Stimulated activated CD8-positive, alpha-beta memory T cell treated with anti-CD3 and anti-CD28 coated beads, Interleukin-4, amount 100 ng/mL, for 48 hours (primary cell): ENCODE measurements around the gene CLBA1.

ENCODE experiments used
- DNase-seq: peaks from one replicate; pipeline ENCODE4 v3.0.0-alpha.2; 2020

Gene CLBA1

DNA sequence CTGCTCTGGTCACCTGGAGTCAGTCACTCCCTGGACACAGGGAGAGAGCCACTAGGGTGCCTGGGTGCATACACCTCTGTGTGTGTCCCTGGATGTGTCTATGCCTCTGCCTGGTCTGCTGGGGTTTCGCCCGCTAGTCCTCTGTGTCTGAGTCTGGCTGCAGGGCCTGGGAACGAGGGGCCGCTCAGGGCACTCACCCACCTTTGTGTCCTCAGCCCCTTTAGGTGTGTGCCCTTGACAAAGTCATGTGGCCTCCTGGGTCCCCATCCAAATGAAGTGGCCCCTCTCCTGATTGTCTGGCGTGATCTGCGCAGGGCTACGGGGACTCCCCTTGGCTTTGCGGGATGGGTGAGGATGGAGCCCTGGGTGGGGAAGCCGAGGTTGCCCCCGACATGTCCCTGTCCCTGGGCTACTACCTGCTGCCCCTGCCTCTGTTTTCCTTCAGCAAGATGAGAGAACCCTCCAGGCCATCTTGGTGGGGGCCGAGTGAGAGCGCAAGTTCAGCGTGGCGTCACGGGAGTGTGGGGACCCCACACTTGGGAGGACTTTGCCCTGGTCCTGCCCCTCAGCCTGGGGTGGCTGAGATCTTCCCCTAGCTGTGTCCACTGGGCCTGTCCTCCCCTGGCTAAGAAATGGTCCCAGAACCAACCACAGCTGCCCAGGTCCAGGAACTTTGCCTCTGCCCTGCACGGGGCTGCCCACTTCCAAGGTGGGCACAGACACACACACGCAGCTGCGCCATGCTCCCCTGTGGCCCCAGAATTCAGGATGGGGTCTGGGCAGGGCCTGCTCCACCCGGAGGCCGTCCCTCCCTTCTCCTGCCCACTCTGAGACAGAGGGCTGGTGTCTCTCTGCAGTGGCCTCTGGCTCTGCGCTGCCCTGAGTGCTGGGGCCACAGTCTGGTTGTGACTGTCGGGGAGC is 4.7 kb upstream of the CLBA1 start:
- DNase-seq = no peak

DNA sequence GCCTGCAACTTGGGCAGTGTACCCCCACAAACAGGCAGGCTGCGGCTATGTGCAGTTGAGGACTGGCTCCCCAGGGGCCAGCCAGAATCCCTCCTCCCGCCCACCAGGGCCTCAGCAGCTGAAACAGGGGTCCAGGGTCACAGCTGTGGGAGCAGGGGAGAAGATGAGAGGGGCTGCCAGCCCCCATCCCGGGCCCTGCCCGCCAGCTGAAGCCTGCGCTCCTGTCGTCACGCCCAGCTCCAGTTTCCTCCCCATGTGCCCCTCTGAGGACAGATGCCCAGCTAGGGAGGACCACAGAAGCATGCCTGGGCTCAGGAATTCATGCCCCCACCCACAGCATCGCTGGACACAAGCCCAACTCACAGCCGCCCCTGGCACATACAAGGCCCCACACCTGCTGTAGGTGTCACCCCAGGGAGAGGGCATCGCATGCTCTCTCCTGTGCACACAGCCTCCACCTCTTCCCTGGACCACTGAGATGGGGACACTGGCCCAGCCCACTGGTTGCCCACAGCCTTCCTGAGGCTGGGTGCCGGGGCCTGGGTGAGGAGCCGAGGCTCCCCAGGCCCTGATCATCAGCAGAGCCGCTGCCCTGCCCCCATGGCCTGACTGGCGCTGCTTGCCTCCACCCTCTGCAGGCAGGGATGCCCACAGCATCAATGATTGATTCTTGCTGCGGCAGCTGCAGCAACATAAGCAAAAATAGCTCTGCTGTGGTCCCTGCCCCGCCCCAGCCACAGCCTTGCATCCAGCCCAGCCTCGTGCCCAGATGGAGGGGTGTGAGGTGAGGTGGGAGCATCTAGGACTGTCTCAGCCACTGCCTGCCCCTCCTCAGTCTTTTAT is 3.7 kb upstream of the CLBA1 start:
- DNase-seq = no peak

DNA sequence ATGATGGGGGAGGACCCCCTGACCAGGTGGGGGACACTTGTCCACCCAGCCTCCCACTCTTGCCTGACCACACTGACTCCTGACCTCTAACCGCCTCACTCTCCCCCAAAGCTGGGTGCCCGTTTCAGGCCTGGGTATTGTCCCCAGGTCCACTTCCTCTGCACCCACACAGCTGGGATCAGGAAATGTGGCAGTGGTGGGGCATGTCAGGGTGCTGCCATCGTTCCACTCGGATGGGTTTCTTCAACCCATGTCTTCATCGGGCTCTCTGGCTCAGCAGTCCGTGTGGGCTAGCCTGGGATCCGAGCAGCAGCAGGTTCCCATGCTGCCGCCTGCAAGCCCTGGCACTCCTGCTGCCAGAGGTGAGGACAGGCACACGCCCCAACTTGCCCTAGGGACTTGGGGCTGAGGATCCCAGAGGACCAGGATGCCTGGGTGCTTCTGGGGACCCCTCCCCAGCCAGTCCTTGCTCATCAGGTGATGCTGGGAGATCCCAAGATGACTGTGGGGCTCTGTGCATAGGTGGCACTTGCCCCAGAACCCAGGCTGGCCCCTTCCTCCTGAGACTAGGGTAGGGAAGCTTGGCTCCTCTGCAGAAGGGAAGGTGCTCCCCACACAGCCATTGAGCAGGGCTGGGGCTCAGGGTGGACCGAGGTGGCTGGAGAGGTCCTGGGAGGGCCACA is 2.9 kb upstream of the CLBA1 start:
- DNase-seq = no peak

DNA sequence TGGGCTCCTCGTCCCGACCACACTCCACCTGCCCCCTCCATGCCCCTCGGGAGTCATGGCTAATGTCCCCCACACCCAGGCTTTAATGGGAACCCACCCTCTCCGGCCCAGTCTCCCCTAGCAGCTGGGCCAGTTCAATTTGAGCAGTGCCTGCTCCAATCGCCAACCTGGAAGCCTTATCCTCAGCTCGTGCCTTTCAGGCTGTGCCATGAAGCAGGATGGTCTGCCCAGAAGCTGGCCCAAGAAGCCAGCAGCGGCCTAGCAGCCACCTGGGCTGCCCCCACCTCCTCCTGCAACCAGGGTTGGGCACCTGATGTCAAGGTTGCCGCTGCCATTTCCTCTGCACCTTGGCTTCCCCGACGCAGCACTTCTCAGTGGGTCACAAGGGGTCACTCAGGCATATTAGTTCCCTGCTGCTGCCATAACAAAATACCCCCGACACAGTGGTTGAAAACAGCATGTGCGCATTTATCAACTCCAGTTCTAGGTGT is 2.3 kb upstream of the CLBA1 start:
- DNase-seq = no peak

DNA sequence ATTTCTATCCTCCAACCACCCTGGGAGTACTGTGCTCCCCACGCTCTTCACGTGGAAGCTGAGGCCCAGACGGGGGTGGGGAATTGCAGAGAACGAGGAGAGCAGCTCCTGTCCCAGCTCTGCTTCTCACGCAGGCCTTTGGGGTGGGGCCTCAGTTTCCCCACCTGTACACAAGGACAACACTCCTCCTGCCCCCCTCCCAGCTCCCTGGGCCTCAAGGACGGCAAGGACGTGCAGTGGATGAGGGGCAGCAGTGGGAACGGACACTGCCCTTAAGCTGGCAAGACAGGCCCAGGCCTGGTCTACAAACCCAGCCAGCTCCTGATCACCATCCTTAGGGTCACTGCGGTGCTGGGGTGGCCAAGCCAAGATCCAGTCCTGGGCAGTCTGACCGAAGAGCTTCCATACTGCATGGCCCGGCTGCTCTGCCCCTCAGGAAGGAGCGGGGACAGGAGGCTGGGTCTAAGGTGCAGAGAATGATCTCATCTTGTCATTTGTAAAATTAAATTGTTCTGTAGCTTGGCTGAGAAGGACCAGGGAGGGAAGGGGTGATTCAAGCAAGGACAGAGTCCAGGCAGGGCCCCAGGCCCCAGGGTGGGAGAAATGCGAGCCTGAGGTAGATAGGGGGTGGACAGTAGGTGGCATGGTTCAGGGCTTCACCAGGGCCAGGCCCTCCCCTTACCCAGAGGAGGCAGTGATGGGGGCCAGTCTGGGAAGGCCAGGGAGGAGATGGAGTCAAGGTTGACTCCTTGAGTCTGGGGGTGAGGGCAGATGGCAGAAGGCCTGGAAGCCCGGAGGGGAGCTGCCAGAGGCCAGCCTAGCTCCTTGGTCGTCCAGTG is 1.3 kb upstream of the CLBA1 start:
- DNase-seq = no peak

DNA sequence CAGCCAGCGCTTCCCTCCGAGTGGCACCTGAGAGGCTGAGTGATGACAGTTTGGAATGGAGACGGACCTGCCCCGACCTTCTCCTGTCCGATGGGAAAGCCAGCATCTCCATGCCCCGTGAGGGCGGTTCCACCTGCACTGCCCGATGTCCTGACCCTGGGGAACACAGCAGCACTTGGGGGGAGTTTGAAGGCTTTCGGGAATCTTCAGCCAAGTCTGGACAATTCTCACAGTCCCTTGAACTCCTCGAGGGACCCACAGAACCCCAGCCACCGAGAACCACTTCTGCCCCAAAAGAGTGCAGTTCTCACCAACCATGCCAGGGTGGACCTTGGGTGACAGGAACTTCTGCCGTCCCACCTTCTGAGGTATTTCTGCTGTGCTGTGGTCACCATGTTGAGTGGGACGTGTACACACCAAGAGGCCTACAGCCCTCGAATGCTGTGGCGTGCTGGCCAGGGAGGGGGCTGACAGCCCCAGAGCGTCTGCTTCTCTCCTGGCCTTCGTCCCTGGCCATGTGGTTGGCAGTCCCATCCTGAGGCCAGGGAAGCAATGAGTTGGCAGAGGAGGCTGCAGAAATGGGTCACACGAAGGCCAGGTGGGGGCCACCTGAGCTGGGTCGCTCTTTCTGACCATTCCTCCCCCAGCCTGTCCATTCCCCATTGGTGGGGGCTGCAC is 1.0 kb downstream of the CLBA1 start:
- no peak for DNase-seq

DNA sequence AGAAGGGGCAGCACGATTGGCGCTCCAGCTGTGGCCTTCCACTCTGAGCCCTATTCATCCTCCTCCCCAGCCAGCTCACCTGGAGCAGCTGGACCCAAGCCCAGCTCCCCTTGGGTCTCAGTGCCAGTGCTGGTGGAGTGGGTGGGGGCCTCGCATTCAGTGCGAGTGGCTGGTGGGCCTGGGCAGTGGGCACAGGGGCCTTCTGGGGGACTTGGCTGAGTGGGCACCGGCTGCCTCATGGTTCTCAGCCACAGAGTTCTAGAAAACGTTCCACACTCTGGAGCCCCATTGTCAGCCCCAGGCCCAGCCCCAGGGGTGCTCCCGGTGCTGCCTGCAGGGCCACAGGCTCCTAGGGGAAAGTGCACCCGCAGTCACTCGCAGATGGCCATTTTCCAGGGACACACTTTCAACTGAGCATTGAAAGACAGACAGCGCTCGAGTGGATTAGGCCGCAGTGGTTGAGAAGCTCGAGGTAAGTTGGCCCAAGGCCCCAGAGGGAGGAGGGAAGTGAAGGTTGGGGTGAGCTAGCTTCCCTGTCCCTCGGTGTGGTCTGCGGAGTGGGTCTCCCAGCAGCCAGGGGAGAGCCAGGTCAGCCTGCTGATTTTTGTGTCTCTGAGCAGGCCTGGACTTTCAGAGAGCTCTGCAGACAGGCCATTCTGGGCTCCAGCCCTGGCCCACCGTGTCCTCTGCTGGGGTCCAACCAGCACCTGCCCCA is 3.8 kb downstream of the CLBA1 start:
- DNase-seq = no peak

DNA sequence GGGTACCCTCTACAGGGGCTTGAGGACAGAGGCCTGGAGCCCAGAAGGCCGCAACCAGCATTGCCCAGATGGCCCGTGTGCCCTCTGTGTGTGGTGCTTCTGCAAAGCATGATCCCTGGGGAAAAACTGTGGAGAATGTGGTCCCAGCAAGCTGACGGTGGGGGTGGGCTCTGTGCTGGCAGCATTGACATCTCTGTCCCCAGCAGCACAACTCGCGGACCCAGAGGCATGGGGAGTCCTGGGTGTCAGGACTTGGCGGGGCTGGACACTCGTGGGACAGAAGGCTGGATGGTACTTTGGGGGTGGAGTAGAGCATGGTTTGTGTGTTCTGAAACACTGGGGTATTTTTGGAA is 4.3 kb downstream of the CLBA1 start:
- DNase-seq = no peak

DNA sequence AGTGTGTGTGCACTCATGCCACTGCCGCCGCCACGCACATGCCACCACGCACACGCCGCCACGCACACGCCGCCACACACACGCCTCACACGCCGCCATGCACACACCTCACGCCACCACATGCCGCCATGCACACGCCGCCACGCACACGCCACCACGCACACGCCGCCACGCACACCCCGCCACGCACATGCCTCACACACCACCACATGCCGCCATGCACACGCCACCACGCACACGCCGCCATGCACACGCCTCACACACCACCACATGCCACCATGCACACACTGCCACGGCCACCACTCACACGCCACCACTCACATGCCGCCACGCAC is 6.3 kb downstream of the CLBA1 start:
- DNase-seq = no peak

DNA sequence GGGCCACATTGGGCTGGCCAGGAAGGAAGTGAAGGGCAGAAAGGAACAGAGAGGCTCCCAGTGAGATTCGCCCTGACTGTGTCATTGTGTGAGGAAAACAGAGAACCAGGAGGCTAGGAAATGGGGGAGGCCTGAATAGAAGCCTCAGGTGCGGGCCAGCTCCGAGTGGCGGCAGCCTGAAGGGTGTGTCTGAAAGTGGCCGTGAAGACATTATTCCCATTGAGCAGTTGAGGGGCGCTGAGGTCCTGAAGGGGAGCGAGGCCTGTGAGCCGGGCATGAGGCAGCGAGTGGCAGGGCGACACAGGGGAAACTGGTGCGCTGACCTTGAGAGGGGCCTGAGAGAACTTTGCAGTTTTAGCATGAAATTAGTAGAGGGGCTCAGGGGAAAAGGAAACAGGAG is 6.9 kb downstream of the CLBA1 start:
- DNase-seq = no peak

DNA sequence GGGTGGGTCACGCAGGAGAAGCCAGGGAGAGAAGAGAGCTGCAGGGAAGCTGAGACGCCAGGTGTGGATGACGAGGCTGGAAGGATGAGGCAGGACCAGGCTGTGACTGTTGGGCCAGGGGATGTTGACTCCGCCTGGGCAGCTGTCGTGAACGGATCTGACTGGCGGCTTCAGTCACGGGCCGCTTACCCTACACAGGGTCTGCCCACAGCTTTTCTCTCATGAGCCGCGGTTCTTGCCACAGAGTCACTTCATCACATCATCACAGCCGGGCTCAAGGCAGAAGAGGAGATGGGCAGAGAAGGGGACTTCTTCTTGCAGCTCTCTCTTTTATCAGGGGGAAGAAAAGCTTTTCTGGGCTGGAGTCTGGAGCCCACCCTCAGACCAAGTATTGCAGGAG is 7.7 kb downstream of the CLBA1 start:
- no peak for DNase-seq

DNA sequence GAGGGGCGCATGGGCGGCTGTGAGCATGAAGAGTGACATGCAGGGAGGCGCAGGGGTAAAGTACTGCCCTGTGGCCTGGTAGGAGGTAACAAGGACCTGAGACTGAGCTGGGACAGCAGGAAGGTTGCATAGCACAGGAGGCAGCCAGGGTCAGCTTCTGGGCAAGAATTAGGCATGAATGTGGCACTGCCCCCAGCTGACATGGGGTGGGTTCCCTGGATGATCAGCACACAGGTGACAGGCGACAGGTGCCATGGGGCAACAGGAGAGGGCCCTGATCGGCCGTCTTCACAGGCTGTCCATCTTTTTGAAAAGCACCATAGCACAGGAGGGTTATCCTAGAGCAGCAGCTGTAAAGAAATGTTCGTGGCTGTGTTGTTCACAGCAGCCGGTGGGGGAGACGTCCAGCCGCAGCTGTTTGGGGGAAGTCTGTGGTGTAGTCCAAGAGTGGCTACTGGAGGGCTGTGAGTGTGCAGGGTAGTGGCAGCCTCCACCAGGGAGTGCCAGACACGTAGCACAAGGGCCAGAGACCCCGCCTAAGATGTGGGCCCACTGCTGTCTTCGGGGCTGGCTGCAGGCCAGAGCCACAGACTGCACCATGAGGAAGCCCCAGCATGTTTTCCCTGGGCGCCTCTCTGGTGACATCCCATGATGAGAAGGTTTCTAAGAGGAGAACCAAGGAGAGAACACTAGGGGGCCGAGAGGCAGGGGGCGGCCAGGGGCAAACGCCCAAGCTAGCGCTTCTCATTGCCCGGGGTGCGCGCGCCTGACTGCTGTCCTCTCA is 8.4 kb downstream of the CLBA1 start:
- no peak for DNase-seq

DNA sequence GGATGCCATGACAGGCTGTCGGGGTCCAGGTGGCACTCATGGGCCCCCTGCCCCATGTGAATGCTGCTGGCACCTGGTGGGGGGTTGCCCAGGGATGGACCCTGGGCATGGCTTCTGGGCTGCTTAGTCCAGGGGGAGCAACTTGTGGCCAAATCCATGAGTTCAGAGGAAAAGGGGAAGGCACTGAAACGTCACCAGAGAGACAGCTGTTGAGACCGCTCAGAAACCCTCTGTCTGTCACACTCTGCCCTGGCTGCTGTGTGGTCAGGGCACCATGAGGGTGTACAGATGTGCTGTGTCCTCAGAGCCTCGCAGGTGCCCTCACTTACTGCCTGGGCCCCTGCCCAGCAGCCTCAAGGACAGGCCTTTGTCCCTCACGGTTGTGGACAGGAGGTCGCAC is 9.4 kb downstream of the CLBA1 start:
- DNase-seq = no peak

DNA sequence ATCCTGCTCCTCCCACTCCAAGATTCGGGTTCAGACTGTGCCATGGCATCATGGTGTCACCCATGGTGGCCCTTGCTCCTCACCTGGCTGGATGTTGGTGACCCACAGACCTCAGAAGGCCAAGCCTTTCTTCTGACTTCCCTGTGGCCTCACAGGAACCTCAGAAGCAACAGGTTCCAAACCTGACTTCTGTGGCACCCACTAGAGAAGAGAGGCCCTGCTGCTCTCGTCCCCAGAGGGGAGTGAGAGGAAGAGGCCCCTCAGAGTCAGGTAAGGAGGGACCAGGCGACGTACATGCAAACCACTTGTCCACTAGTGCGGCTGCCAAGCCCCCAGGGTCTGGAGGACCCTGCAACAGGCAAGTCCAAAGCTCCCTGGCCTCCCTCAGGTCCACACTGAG is 10.4 kb downstream of the CLBA1 start:
- DNase-seq = no peak

DNA sequence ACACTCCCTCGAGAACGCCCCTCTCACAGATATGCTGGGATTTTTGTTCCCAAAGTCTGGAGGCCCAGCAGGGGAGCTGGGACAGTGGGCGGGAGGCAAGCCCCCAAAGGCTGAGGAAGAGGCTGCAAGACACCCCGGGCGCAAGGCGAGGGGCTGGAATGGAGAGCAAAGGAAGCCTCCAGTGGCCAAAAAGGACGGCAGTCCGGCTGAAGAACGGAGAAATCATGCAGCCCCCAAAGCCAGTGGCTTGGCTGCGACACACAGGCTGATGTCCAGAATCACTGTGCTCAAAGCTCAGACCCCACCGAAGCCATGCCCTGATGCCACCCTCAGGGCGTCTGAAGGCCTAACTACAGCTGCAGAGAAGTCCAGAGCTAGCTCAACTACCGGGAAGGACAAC is 10.9 kb downstream of the CLBA1 start:
- DNase-seq = no peak

DNA sequence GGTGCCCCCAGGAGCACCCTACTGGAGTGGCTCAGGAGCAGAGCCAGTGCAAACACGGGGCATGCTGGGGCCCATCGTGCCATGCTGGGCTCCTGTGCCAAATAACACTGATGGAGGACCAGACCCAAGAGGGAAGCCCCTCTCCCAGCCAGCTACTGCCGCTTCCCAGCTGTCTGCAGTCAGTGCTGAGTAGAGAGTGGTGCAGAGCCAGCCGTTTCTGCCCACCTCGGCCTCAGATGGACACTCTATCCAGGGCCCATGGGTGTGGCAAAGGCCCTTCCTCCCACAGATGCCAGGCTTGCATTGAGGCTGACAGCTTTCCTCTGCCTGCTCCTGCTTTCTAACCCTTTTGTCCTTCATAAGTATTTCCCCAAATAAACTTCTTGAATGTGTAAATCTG is 13.2 kb downstream of the CLBA1 start:
- no peak for DNase-seq

DNA sequence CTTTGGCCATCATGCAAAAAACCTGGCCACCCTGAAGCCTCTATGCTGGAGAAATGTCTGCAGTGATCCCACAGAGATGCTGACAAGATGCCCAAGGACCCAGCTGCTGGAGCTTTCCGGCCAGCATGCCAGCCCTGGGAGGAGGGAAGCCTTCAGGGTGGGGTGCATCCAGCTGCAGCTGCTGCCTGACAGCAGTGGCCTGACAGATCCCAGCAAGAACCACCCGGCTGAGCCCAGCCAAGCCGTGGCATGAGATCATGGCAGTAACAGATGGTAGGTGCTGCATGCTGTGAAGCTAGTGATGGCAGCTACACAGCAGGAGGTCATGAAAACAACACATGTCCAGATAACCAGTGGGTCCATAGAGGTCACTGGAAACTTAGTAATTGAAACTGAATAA is 13.8 kb downstream of the CLBA1 start:
- DNase-seq = no peak

DNA sequence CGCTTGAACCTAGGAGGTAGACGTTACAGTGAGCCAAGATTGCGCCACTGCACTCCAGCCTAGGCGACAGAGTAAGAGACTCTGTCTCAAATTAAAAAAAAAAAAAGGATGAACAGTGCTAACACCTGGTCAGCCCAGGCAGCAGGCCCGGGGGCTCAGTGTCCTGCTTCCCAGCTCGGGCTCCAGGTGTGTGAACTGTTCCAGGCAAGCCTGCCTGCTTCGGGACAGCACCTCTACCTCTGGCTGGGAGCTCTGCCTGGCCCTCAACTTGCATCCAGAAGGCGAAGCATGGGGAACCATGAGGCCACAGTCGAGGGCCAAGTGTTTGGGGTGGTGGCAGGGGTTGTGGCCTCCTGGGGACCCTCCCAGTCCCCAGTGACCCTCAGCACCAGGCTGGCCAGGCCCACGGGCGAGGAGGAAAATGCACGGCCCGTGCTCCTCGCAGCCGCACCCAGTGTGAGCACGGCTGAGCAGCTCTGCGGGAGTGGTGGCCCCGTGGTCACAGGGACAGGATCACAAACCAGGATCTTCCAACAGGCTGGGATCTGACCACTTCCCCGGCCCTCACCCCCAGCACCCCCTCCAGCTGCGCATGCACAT is 19.8 kb downstream of the CLBA1 start:
- DNase-seq = no peak

DNA sequence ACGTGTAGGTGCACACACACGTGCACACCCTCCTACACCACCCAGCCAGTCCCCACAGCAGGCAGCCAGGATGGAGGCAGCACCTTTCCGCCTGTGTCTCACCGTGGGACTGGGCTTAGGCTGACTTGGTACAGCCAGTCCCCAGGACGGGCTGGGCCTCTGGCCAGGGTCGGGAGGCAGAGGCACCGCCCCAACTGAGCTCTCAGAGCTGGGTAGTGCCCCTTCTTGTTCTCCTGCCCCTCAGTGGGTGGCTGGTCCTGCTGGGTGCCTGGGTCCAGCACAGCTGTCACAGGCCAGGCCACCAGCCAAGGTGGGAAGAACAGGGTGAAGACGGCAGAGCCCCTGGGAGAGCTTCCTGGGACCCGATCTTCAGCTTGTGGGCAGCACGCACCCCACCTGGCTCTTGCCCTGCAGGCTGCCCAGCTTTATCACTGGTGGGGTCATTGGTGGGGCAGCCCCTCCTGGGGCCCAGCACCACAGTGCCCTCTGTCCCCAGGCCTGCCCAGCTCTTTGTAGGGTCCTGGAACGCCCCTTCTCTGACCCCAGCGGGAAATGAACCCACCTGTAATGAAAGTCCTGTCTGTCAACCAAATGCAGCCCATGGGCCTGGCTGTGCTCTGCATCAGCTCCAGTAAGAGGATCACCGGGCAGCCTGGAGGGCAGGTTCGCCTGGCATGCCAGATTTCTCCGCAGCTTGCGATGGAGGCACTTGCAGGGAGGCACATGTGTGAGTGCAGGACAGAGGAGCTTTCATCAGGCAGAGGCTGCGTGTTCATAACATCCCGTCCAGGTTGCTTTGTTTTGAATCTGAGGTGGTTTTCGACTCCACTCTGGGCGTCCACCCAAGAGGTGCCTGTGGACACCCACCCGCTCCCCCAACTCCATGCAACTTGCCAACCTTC is 20.6 kb downstream of the CLBA1 start:
- DNase-seq = no peak
